ENCODE measurements around the gene MRPS5. TPM values are rescaled to one million over a fixed set of nuclear protein-coding genes. Genes with fewer than 3 reads are reported as not detected.

The MRPS5 gene
- total and polyA plus RNA-seq, 2 donors from 2014 or later, result 53.1 to 118 TPM

DNA sequence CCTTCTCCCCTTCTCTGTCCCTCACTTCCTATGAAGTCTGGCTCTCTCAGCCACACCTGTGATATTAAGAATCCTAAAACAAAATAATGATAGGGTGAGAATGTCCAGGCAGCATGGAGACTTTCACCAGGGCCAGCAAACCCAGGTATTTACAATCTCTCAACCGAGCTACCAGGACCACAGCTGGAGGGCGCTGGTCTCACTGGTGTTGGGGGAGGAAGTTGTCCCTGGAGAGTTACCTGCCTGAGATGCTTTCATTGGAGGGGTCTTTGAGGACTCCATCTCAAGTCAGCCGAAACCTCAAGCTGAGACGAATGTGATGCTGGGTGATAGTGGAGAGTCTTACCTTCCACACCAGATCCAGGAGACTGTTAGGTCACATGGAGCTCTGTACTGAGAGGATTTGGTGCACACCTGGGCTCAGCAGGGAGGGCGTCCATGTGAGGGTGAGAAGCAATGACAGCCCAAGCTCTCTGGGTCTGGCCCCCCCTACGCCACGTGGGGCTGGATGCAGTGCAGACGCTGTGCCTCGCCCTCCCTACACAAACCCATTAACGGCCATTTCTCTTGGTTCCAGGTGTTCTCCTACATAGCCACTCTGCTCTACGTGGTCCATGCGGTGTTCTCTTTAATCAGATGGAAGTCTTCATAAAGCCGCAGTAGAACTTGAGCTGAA, 68.7 kb downstream of the MRPS5 start:
- Histone ChIP-seq H3K9me3 (ENCODE audit: control insufficient read depth in 2 of 3, insufficient read depth in 1 of 3, low read length in 3 of 3) (no peaks in the 10 kb centered on the region), H3K4me3 (ENCODE audit: low read length in 3 of 3) (no peak overlapping the region), H3K27me3 (ENCODE audit: control insufficient read depth, insufficient read depth, low read length) (no peaks in the 10 kb centered on the region), H3K36me3 (ENCODE audit: control insufficient read depth in 2 of 3, insufficient read depth in 3 of 3, low read length in 3 of 3) (peaks cover 0 to 9% (median 0%) of the 10 kb centered on the region in 3 donors), H3K4me1 (ENCODE audit: control insufficient read depth in 2 of 3, insufficient read depth in 2 of 3, low read depth in 1 of 3, low read length in 3 of 3) (peaks cover 0 to 37% (median 23%) of the 10 kb centered on the region in 3 donors), H3K9ac (ENCODE audit: low read length in 3 of 3) (no peak overlapping the region), H3K27ac (ENCODE audit: low read depth in 2 of 2, low read length in 2 of 2) (peak overlapping the region; percentile 63 to 91)
- FAIRE-seq, result no peak
- TF ChIP-seq, protein P1, sequence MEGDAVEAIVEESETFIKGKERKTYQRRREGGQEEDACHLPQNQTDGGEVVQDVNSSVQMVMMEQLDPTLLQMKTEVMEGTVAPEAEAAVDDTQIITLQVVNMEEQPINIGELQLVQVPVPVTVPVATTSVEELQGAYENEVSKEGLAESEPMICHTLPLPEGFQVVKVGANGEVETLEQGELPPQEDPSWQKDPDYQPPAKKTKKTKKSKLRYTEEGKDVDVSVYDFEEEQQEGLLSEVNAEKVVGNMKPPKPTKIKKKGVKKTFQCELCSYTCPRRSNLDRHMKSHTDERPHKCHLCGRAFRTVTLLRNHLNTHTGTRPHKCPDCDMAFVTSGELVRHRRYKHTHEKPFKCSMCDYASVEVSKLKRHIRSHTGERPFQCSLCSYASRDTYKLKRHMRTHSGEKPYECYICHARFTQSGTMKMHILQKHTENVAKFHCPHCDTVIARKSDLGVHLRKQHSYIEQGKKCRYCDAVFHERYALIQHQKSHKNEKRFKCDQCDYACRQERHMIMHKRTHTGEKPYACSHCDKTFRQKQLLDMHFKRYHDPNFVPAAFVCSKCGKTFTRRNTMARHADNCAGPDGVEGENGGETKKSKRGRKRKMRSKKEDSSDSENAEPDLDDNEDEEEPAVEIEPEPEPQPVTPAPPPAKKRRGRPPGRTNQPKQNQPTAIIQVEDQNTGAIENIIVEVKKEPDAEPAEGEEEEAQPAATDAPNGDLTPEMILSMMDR (IDR thresholded peaks at IDR 0.05; ENCODE audit: borderline replicate concordance, extremely low read depth, insufficient read depth), result no peak
- DNase-seq, result no peak
- intact Hi-C loops (cut with DNase I), result no loop called here

GRCh38 chr2:95052307-95052706, 69.3 kb downstream of the MRPS5 start:
- Histone ChIP-seq H3K27ac (ENCODE audit: low read depth in 2 of 2, low read length in 2 of 2) (peak overlapping the region; percentile 71 to 91), H3K9ac (ENCODE audit: low read length in 3 of 3) (peak overlapping the region in 1 of 3 donors; percentile 39), H3K9me3 (ENCODE audit: control insufficient read depth in 2 of 3, insufficient read depth in 1 of 3, low read length in 3 of 3) (no peaks in the 10 kb centered on the region), H3K4me1 (ENCODE audit: control insufficient read depth in 2 of 3, insufficient read depth in 2 of 3, low read depth in 1 of 3, low read length in 3 of 3) (peaks cover 0 to 34% (median 21%) of the 10 kb centered on the region in 3 donors), H3K27me3 (ENCODE audit: control insufficient read depth, insufficient read depth, low read length) (no peaks in the 10 kb centered on the region), H3K36me3 (ENCODE audit: control insufficient read depth in 2 of 3, insufficient read depth in 3 of 3, low read length in 3 of 3) (peaks cover 0 to 9% (median 0%) of the 10 kb centered on the region in 3 donors), H3K4me3 (ENCODE audit: low read length in 3 of 3) (no peak overlapping the region)
- peak; percentile 74 to 91 (median 84) for DNase-seq
- TF ChIP-seq, protein P1 (IDR thresholded peaks at IDR 0.05; ENCODE audit: borderline replicate concordance, extremely low read depth, insufficient read depth), result no peak
- no peak for FAIRE-seq
- intact Hi-C loops (cut with DNase I), result no loop called here

DNA sequence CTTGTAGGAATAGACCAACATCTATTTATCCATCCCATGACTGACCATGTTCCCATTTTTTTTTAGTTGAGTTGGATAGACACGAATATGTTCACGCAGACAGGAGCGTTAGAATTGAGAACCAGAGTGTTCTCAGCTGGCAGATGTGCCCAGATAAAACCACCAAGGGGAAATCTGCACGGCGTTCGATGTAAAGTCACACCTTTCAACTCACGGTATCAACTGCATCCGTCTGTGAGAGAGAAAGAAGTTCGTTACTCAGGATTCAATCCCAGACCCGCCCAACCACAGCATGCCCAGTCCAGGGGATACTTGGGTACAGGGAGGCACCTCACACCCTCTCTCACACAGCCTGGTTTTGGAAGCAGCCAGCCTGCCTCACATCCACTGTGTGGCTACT, 70.0 kb downstream of the MRPS5 start:
- Histone ChIP-seq H3K9ac (ENCODE audit: low read length in 3 of 3) (peak overlapping the region in 1 of 3 donors; percentile 39), H3K27ac (ENCODE audit: low read depth in 2 of 2, low read length in 2 of 2) (peak overlapping the region; percentile 71 to 91), H3K27me3 (ENCODE audit: control insufficient read depth, insufficient read depth, low read length) (no peaks in the 10 kb centered on the region), H3K4me3 (ENCODE audit: low read length in 3 of 3) (no peak overlapping the region), H3K9me3 (ENCODE audit: control insufficient read depth in 2 of 3, insufficient read depth in 1 of 3, low read length in 3 of 3) (no peaks in the 10 kb centered on the region), H3K4me1 (ENCODE audit: control insufficient read depth in 2 of 3, insufficient read depth in 2 of 3, low read depth in 1 of 3, low read length in 3 of 3) (peaks cover 0 to 32% (median 21%) of the 10 kb centered on the region in 3 donors), H3K36me3 (ENCODE audit: control insufficient read depth in 2 of 3, insufficient read depth in 3 of 3, low read length in 3 of 3) (peaks cover 0 to 9% (median 0%) of the 10 kb centered on the region in 3 donors)
- DNase-seq (no peak), FAIRE-seq (no peak)
- TF ChIP-seq, protein P1 (IDR thresholded peaks at IDR 0.05; ENCODE audit: borderline replicate concordance, extremely low read depth, insufficient read depth), result no peak
- intact Hi-C loops (cut with DNase I), result no loop called here

Measured in kidney (tissue), 14 donors.